Measurements from ENCODE around the gene DAPK1.

Gene DAPK1

DNA sequence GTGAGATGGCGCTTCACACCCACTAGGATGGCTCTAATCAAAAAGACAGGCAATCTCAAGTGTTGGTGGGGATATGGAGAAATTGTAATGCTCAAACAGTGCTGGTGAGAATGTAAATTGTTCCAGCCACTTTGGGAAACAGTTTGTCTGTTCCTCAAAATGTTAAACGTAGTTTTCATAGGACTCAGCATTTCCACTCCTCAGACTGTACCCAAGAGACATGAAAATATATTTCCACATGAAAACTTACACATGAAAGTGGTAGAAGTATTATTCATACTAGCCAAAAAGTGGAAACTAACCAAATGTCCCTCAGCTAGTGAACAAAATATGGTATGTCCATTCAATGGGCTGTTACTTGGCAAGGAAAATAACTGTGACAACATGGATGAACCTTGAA is 120.6 kb downstream of the DAPK1 start:
- DNase-seq: no peak

DNA sequence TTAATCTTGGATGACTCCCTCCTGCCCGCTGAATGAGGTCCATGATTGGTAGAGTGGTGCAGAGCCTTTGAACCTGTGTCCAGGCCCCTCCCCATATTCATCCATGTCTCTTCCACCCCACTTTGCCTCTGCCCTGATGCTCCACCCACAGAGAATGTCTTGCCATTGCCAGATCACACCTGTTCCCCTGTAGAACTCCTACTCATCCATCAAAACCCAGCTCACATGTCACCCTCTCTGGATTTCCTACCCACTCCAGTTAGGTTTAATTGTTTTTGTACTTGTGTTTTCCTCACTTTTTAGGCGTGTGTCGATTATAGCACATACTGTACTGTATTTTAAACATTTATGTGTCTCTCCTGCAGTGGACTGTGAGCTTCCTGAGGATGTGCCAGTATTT is 121.3 kb downstream of the DAPK1 start:
- DNase-seq: no peak

DNA sequence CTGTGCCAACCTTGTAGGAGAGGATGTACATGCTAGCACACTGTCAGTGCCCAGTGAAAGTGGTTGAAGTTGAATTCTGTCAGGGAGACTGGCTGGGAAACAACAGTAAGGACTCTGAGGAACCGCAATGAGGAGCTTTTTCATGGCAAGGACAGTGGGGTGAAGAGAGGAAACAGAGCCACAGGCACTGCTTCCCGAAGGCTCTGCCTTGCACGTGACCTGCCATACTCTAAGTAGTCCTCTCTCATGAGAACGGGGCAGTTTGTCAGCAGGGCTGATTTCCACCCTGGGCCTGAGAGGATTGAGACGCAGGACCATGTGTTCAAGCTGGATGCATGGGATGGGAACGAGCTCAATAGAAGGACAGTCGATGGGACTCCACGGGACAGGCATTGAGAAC is 121.7 kb downstream of the DAPK1 start:
- no peak for DNase-seq

DNA sequence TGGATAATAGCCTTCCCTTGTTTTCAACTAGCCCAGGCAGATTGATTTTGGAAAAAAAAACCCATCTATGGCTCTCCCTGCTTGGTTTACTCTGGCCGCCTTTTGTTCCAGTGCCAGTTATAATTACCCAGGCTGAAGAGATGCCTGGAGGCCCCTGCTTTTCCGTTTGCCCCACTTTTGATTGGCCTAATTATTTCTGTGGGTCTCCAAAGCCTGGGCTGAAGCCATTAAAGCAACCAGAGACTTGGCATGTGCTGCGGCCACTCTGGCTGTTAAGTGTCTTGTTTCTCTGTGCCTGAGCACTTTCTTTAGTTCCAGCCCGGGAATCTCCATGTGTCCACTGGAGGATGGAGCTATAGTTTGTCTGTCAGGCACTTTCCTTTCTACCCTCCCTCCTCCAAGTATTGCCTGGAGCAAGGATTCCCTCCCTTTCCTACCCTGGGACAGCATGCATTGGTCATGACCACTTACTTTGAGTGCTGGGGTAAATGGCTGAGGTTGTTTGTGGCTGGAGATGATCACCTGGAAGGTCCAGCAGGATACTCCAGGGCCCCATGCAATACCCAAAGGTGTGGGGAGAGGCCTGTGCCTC is 123.2 kb downstream of the DAPK1 start:
- no peak for DNase-seq

DNA sequence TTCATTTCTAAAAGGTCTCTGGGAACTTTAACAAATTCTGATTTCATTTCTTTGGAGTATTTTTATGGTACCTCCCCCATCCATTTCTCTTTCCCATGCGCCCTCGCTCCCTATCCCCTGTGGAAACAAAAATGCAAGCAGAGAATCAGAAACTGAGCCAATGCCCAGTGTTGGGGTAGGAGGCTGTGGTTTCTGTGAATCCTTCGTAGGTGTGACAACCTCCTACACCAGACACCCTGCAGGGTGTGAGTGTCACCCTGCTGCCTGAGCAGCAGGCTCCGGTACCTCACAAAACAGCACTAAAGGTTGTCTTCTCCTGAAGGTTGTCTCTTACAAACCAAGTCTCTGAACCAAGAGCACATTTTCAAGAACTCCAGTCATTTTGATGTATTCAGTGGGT is 124.4 kb downstream of the DAPK1 start:
- no peak for DNase-seq

DNA sequence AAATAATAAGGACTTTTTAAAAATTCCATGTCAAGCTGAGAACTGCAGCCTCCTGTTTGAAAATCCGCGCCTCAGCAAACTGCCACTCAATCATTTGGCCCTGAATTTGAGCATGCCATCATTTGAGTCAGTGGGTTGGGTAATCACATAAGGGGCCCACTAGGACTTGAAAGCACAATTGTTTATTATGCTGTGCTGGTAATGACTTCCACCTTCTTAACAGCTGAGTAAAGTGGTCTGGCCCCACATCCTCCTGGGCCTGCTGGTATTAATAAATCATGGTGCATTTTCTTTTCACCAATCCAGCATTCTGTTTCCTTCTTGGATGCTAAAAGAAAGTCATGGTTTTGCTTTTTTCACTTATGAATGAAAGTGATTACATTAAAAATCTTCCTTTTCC is 125.3 kb downstream of the DAPK1 start:
- DNase-seq: no peak

DNA sequence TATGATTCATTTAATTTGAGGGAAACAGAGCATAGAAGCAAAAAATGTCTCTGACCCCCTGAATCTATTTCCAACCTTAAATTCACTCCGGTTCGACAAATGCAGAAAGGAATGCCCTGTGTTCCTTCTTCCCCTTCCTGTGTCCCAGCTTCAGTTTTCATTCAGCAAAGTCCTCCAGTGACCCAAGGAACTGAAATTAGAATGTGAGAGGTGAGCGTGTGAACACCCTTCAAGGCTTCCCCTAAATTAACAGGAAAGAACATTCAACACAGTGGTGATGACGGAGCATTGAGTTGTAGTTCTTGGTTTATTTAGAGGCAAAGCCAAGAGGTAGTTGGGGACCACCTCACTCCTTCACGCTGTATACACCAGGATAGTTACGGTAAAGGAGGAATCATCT is 130.7 kb downstream of the DAPK1 start:
- DNase-seq: no peak

DNA sequence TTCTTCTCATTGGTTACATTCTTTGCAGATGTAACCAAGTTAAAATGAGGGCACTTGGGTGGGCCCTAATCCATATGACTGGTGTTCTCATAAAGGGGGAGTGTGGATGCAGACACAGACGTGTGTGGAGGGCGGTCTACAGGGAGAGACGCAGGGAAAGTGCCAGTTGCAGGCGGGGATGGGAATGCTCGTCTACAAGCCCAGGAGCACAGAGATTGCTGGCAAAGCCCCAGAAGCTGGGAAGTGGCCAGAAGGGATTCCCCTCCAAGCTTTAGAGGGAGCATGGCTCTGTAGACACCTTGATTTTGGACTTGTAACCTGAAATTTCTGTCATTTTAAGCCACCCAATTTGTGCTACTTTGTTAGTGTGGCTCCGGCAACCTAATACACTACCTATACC is 131.4 kb downstream of the DAPK1 start:
- DNase-seq: no peak

DNA sequence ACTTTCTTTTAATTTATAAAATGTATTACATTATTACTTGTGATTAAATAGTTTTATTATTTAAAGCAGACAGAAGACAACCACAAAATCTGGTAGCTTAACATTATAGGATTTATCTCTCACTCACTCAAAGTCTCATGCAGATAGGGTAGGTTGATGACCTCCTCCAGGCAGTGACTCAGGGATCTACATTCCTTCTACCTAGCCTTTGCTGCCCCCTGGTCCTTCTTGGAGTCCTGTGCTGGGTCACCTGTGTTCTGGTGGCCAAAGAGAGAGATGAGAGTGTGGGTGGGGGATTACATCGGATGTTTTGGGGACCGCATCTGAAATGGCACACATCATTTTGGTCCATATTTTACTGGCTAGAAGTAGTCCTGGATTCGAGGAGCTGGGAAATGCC is 132.6 kb downstream of the DAPK1 start:
- DNase-seq: no peak

DNA sequence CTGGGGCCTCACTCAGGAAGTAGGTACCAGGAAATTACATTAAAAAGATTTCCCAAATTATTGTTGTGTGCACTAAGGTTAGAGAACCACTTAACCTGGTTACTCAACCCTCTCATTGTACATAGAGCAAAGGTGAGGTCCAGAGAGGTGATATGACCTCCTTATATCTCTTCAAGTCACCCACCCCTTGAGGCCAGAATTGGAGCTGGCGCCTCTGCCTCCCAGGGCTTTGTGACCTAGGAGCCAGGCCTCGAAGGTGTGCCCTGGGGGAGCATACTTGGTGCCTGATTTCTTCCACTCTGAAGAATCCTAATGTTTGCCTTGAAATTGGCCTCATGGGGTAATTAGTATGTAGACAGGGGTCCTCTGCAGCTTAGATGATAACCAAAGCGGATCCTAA is 133.2 kb downstream of the DAPK1 start:
- no peak for DNase-seq

DNA sequence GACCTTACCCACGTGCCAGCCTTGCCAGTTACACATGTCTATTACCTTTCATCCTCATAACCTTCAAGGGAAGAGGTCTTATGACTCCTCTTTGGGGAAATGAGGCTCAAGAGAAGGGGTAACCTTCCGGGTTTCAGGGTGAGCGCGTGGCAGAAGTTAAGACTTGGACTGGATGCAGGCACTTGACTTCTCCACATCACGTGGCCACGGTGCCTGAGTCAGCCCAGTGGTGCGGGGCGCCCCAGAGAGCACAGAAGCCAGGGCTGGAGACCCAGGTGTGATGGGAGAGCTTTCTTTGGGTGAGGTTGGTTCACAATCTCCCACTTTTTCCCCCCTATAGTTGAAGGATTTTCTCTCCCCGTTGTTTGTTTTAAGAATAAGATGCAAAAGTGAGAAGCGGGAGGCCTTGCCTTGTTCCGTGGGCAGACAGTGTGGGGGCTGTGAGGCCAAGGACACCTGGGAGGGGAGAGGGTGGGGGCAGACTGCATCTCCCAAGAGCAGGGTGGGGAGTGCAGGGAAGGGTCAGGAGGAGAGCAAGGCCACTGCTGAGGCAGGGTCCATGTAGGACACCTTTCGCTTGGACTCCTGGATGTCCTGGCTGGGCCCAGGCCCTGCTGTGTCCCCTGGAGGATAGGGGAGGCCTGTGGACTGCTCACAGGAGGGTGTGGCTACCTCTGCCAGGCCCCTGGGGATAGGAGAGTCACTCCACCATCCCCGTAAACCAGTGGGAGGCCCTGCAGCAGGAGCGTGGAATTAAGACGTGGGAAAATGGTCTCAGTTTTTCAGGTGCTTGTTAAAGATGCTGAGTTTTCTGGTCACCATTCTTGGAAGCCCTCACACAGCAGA is 138.2 kb downstream of the DAPK1 start:
- DNase-seq: no peak

DNA sequence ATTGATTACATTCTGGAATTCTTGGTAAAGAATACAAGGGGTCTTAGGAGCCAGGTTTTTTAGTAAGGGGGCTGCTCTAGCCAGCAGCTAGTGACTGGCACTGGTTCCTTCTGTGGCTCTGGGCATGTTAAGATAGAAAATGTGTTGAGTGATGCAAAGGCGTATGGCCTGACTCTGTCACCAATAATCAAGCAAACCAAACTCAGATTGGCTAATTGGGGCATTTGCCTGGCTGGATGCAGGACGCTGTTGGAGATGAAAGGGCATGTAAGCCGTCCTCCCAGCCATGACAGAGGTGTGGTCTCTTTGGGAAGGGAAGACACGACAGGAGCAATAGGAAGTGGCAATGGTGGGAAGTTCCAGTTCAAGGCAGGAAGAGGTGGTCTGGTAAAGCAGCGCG is 140.6 kb downstream of the DAPK1 start:
- DNase-seq: no peak

DNA sequence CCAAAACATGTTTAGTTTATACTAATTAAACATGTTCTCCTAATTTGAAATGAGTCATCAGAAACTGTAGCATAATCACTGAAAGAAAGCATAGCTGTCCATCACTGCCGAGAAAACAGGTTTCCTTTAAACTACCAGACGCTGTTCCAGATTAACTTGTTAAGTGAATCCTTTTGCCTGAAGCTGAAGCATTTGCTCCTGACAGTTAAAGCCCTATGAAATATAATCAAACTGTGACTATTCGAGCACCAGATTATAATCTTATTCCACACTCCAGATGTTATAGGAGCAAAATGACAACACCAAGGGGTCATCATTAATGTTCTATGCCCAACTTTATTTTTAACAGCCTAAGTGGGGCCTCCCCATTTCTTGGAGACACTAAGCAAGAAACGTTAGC is 142.3 kb downstream of the DAPK1 start:
- no peak for DNase-seq

DNA sequence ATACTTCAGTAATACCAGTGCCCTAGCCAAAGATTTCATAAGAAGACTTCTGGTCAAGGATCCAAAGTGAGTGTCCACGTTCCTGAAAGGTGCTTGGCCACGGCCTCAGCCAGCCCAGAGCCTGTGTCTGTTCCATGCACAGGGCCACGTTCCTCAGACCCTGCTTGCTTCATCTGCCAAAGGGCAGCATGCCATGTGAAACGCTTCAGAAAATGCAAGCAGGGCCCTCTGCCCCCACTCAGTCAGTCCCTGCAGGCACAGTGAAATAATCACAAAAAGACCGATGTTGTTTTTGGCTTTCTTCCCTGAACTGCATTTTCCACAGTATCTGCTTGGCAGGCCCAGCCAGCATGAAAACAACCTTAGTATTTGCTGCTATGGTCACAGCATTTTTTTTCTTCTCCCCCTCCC is 142.7 kb downstream of the DAPK1 start:
- DNase-seq: no peak

DNA sequence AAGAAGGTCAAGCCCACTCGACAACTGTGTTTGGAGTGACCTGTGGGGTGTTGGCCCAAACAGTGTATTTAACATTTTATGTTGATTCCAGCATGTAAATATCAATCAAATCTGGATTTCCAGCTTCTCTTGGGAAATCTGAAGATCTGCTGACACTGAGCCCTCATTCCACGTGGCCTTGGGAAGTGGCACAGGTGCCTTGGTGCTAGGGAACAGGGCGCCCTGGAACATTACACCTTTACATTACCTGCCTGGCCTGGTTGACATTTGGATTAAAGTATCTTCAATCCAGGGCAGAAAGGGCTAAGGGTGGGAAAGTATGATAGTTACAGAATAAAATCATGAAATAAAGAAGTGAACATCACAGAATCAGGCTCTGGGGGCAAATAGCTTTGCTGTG is 143.4 kb downstream of the DAPK1 start:
- no peak for DNase-seq

DNA sequence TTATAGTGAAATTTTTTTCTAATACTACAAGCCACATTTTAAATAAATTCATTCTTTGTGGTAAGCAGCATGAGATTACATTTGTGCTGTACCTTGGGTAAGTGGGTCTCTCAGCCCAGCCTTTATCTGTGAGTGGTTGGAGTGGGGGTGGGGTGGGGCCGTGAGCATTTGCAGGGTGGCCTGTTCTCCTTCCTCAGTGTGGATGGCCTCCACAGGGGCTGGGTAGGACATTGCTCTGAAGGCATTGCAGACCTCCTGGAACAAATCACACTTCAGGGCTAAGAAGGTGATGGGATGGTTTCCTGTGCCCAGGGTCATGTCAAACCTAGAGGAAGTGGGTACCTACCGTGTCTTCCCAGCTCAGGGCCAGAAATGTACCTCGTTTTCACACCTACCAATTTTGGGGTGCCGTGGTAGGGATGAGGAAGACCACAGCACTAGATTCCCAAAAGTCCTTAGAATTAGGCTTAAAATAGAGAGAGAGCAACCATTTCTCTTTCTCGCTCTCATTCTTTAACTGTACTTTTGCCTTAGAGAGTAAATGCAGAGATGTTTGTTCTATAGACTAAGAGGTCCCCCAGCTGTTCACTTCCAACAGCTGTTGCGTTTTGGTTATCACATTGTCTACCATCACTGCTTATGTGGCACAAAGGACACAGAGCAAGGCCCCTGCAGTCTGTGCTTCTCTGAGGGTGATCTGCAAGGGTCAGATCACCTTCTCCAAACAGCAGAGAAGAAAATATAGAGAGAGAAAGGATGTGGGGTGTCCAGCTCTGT is 144.9 kb downstream of the DAPK1 start:
- no peak for DNase-seq

DNA sequence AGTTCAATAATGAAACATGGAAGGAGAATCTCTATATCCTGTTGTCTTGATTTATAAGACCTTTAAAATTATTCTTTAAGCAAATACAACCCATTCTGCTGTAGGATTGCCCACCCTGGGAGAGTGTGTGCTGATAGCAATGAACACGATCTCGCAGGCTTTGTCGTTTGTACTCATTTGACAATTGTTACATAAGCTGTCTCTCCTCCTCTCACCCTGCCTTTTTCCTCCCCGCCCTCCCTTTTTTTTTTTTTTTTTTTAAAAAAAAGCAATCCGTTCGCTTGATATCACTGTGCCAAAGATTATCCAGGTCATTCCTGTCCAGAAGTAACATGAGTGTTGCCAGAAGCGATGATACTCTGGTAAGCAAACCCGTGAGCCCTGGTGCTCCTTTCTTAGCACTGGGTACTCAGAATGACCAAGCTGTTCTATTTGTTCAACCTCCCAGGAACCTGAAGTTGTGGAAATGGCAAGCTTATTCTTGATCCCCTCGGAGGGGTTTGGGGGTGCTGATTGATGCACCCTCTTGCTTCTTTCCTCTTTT is 145.5 kb downstream of the DAPK1 start:
- DNase-seq: no peak

DNA sequence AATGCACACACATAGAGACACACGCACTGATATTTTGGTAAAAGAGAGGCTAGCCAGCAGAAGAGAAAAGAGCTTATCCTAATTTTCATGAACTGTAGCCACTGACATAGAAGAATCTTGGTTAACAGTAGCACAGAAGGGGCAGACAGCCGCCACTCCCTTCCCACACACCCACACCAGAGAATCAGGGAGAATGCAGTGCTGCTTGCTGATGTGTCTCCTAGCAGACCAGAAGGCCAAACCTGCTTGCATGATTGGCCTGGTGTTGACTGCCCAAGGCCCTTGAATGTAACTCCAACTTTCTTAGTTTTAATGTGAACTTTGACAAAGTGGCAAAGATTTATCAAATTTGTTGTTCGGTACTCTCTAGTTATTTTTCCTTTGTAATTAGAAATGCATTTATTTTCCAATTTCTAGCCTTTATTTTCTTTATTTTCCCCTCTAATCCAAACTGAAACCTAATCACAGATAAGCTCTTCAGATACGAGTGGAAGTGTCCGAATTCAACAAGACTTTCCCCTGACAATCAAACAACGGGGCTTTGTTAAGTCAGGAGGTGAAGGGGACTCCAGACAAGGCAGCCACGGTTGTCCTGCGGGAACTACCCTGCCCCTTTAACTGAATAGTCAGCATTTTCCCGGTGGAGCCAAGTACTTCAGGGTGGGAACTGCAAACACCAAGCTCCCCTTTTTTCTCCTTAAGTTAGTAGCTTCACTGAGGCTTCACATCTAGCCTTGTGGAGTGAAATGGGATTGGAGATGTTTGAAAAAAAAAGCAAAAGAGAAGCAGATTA is 146.3 kb downstream of the DAPK1 start:
- DNase-seq: no peak

DNA sequence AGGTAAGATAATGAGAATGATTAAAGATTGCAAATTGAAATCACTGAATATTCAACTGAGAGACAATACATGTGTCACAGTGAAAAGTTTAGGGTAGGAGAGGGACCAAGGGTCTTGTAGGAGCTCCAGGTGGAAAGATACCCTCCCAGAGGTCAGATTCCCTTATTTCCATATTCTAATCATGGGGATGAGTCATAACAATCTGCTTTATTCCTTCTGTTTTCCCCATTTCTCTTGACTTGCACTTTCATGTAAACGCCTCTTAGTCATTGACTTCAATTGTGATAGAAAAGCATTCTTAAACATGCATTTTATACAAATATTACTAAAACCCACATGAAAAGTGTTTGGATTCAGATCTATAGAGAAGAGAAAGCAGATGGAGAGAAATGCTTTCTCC is 147.0 kb downstream of the DAPK1 start:
- DNase-seq: no peak

DNA sequence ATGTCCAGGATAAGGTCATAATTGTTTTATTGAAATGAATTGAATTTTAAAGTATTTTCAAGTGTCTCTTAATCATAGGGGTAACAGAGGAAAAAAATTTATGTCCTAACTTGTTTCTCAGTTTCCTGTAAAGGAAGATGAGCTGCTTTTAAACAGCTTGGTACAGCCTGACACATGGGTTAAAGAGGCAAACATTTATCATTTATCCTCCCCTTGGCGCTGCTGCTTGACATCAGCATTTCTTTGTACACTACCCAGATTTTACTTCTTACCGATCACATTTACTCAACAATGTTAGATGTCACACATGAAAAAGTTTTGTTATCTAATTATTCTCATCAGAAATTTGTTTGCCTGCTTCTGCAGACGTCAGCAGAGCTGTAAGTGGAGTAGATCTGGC is 148.9 kb downstream of the DAPK1 start:
- DNase-seq: no peak

DNA sequence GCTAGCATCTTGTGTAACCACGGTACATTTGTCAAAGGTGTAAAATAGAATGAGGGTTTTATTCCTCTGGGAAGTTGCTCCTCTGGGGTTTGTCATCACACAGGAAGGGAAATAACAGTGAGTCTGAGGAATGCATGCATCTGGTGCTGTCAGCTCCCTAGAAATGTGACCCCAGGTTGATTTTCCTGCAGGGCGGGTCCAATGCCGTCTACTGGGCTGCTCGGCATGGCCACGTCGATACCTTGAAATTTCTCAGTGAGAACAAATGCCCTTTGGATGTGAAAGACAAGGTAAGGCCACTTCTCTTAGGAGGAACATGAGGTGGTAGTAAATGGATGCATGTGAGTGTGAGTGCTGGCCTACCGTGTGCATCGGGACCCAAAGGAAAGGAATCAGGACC is 149.4 kb downstream of the DAPK1 start:
- DNase-seq: no peak

DNA sequence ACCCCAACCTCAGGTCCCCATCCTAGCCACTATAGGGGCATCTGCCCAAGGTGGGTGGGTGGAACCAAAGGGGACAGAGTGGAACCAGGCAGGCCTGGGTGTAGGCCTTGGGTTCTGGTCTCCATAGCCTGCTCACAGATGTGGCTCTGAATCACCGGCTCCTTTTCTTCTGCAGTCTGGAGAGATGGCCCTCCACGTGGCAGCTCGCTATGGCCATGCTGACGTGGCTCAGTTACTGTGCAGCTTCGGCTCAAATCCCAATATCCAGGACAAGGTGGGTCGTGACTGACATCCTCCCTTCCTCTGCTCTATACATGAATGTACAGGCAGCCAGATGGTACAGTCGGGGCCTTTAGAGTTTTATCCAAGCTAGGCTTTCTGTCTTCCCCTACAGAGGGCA is 150.9 kb downstream of the DAPK1 start:
- DNase-seq: no peak
